ENCODE measurements around the gene STRAP.

DNA sequence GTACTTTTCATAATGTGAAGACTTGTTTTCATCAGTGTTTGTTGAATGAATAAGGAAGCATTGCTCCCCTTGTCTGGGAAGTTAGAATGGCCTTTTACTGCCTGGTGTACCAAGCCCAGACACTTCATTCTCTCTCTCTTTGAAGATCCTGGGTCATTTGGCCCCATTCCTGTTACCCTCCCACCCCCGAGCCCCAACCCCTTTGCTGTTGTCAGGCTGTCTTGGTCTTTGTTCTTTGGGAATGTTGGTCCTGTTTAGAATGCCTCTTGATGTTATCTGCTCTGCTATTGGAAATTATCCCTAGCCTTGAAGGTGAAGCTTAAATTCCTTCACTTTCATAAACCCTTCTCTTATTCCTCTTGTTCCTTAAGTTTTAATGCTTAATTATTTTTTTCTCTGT is 42.8 kb downstream of the STRAP start:
- TF ChIP-seq, protein P1, sequence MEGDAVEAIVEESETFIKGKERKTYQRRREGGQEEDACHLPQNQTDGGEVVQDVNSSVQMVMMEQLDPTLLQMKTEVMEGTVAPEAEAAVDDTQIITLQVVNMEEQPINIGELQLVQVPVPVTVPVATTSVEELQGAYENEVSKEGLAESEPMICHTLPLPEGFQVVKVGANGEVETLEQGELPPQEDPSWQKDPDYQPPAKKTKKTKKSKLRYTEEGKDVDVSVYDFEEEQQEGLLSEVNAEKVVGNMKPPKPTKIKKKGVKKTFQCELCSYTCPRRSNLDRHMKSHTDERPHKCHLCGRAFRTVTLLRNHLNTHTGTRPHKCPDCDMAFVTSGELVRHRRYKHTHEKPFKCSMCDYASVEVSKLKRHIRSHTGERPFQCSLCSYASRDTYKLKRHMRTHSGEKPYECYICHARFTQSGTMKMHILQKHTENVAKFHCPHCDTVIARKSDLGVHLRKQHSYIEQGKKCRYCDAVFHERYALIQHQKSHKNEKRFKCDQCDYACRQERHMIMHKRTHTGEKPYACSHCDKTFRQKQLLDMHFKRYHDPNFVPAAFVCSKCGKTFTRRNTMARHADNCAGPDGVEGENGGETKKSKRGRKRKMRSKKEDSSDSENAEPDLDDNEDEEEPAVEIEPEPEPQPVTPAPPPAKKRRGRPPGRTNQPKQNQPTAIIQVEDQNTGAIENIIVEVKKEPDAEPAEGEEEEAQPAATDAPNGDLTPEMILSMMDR (IDR thresholded peaks at IDR 0.05) = no peak
- TF ChIP-seq POLR2AphosphoS5 (IDR thresholded peaks at IDR 0.05) (no peak), POLR2A (IDR thresholded peaks at IDR 0.05) (no peak)
